ENCODE data around the gene SSBP3. TPM values are rescaled to one million over a fixed set of nuclear protein-coding genes. Genes with fewer than 3 reads are reported as not detected.

Gene SSBP3
- total and polyA plus RNA-seq, 9 of the 15 experiments (the other 6 are each of a cell fraction or from before 2014, with no cell fraction given) = 8.7 to 108 (median 33.8) TPM

- TF ChIP-seq CTCF (IDR thresholded peaks at IDR 0.05 in 2 of 3, conservative IDR thresholded peaks at IDR 0.05 in 1 of 3; ENCODE audit: insufficient read depth in 2 of 3, low read depth in 1 of 3, low read length in 3 of 3) (peak; percentile 30 to 45 (median 37); a peak in 4 of 6 replicates), ZBTB2 (IDR thresholded peaks at IDR 0.05) (peak; percentile 75), KDM2B (CRISPR knock-in tag; IDR thresholded peaks at IDR 0.05) (0 out of 2 replicates have a peak, but pooled peaks have one; percentile 16), POLR2A (conservative IDR thresholded peaks at IDR 0.05) (no peak), FOXP1 (CRISPR knock-in tag; IDR thresholded peaks at IDR 0.05) (peak; percentile 88), ELF4 (CRISPR knock-in tag; IDR thresholded peaks at IDR 0.05) (peak; percentile 93), CREBBP (IDR thresholded peaks at IDR 0.05; ENCODE audit: low read depth, low read length) (no peak), MLX (CRISPR knock-in tag; conservative IDR thresholded peaks at IDR 0.05) (no peak), NFIC (IDR thresholded peaks at IDR 0.05) (peak; percentile 49), TCF15 (CRISPR knock-in tag; IDR thresholded peaks at IDR 0.05) (no peak), MAZ (CRISPR knock-in tag; conservative IDR thresholded peaks at IDR 0.05 in 1 of 2, IDR thresholded peaks at IDR 0.05 in 1 of 2) (peak; percentile 21 to 66; a peak in 2 of 4 replicates), E2F6 (IDR thresholded peaks at IDR 0.05; ENCODE audit: borderline replicate concordance in 1 of 2, extremely low read depth in 1 of 2, insufficient read depth in 1 of 2, insufficient read length in 1 of 2, low read depth in 1 of 2, low read length in 1 of 2, poor library complexity in 1 of 2, severe bottlenecking in 1 of 2) (peak in 1 of 2 experiments; percentile 4), GATAD2A (IDR thresholded peaks at IDR 0.05) (peak; percentile 91; the same call in 1 of the 2 replicates), ZFP1 (CRISPR knock-in tag; IDR thresholded peaks at IDR 0.05) (0 out of 2 replicates have a peak, but pooled peaks have one; percentile 11), DEAF1 (CRISPR knock-in tag; IDR thresholded peaks at IDR 0.05) (0 out of 2 replicates have a peak, but pooled peaks have one; percentile 14), HNRNPK (IDR thresholded peaks at IDR 0.05; ENCODE audit: low read depth, low read length, poor library complexity, severe bottlenecking) (no peak), ARID1B (IDR thresholded peaks at IDR 0.05) (peak; percentile 92)
These were observed 30.3 kb downstream of the SSBP3 start (continued) for GRCh38 chr1:54375712-54376429.
